ENCODE results near the gene DEGS1.
A peak's percentile ranks its signal among the peaks of the same experiment; 100 is the strongest.

DEGS1 gene

DNA sequence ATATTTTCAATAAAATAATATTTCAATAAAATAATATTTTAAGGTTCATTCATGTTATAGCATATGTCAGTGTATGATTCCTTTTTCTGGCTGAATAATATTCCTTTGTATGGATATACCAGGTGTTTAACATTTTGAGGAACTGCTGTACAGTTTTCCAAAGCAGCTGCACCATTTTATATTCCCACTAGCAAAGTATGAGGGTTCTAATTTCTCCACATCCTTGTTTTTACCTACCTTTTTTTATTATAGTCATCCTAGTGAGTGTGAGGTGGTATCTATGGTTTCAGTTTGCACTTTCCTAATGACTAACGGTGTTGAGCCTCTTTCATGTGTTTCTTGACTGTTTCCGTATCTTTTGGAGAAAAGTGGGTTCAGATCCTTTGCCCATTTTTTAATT, 5.2 kb downstream of the DEGS1 start (continued):
- TF ChIP-seq HIC1 (tag by site-specific recombination; IDR thresholded peaks at IDR 0.05) (no peak), ZNF37A (tag by site-specific recombination; IDR thresholded peaks at IDR 0.05) (no peak), KLF9 (tag by site-specific recombination; IDR thresholded peaks at IDR 0.05; ENCODE audit: low read depth) (no peak), ZNF221 (tag by site-specific recombination; IDR thresholded peaks at IDR 0.05; ENCODE audit: borderline replicate concordance) (no peak), ZNF155 (tag by site-specific recombination; IDR thresholded peaks at IDR 0.05) (no peak), ZNF580 (tag by site-specific recombination; IDR thresholded peaks at IDR 0.05) (peak; percentile 91), ZNF423 (tag by site-specific recombination; IDR thresholded peaks at IDR 0.05) (no peak), ZBTB8A (tag by site-specific recombination; IDR thresholded peaks at IDR 0.05) (no peak), PATZ1 (tag by site-specific recombination; IDR thresholded peaks at IDR 0.05) (no peak), ZNF530 (tag by site-specific recombination; IDR thresholded peaks at IDR 0.05; ENCODE audit: low read depth) (no peak), ZBTB44 (tag by site-specific recombination; IDR thresholded peaks at IDR 0.05) (0 out of 2 replicates have a peak, but pooled peaks have one; percentile 10), ZNF239 (tag by site-specific recombination; IDR thresholded peaks at IDR 0.05) (no peak), ZNF146 (tag by site-specific recombination; IDR thresholded peaks at IDR 0.05) (peak; percentile 97), GLIS2 (tag by site-specific recombination; IDR thresholded peaks at IDR 0.05) (no peak)
- TF ChIP-seq, protein P1, sequence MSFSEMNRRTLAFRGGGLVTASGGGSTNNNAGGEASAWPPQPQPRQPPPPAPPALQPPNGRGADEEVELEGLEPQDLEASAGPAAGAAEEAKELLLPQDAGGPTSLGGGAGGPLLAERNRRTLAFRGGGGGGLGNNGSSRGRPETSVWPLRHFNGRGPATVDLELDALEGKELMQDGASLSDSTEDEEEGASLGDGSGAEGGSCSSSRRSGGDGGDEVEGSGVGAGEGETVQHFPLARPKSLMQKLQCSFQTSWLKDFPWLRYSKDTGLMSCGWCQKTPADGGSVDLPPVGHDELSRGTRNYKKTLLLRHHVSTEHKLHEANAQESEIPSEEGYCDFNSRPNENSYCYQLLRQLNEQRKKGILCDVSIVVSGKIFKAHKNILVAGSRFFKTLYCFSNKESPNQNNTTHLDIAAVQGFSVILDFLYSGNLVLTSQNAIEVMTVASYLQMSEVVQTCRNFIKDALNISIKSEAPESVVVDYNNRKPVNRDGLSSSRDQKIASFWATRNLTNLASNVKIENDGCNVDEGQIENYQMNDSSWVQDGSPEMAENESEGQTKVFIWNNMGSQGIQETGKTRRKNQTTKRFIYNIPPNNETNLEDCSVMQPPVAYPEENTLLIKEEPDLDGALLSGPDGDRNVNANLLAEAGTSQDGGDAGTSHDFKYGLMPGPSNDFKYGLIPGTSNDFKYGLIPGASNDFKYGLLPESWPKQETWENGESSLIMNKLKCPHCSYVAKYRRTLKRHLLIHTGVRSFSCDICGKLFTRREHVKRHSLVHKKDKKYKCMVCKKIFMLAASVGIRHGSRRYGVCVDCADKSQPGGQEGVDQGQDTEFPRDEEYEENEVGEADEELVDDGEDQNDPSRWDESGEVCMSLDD (tag by site-specific recombination; IDR thresholded peaks at IDR 0.05) = no peak
- TF ChIP-seq, protein P2, sequence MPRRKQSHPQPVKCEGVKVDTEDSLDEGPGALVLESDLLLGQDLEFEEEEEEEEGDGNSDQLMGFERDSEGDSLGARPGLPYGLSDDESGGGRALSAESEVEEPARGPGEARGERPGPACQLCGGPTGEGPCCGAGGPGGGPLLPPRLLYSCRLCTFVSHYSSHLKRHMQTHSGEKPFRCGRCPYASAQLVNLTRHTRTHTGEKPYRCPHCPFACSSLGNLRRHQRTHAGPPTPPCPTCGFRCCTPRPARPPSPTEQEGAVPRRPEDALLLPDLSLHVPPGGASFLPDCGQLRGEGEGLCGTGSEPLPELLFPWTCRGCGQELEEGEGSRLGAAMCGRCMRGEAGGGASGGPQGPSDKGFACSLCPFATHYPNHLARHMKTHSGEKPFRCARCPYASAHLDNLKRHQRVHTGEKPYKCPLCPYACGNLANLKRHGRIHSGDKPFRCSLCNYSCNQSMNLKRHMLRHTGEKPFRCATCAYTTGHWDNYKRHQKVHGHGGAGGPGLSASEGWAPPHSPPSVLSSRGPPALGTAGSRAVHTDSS (tag by site-specific recombination; IDR thresholded peaks at IDR 0.05) = 0 out of 2 replicates have a peak, but pooled peaks have one; percentile 22
- TF ChIP-seq, protein P3, sequence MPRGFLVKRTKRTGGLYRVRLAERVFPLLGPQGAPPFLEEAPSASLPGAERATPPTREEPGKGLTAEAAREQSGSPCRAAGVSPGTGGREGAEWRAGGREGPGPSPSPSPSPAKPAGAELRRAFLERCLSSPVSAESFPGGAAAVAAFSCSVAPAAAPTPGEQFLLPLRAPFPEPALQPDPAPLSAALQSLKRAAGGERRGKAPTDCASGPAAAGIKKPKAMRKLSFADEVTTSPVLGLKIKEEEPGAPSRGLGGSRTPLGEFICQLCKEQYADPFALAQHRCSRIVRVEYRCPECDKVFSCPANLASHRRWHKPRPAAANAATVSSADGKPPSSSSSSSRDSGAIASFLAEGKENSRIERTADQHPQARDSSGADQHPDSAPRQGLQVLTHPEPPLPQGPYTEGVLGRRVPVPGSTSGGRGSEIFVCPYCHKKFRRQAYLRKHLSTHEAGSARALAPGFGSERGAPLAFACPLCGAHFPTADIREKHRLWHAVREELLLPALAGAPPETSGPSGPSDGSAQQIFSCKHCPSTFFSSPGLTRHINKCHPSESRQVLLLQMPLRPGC (tag by site-specific recombination; IDR thresholded peaks at IDR 0.05) = no peak
- TF ChIP-seq, protein P4, sequence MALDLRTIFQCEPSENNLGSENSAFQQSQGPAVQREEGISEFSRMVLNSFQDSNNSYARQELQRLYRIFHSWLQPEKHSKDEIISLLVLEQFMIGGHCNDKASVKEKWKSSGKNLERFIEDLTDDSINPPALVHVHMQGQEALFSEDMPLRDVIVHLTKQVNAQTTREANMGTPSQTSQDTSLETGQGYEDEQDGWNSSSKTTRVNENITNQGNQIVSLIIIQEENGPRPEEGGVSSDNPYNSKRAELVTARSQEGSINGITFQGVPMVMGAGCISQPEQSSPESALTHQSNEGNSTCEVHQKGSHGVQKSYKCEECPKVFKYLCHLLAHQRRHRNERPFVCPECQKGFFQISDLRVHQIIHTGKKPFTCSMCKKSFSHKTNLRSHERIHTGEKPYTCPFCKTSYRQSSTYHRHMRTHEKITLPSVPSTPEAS (tag by site-specific recombination; IDR thresholded peaks at IDR 0.05) = no peak

All from HEK293 (cell line).